K562 (cell line): ENCODE measurements around the gene SLC25A31. TPM values are rescaled to one million over a fixed set of nuclear protein-coding genes. Genes with fewer than 3 reads are reported as not detected.

Source experiments
- ATAC-seq: fragments of 200-7000 bp; cut with Tn5 transposase; 3 replicates; pipeline ENCODE4 v1.9.1; 2020; ENCODE audit warnings: moderate library complexity
- BruUV-seq: library from RNA; stranded (reverse); fragments of 400-500 nt; replicated peaks from 2 replicates; lab custom pipeline; 2021; lab: Mats Ljungman, UMichigan
- CTCF ChIA-PET: fragments of 300-600 bp; formaldehyde crosslinking; extraction: SDS; loops from one replicate; lab custom pipeline; 2021; ENCODE audit warnings: low intra/inter-chr PET ratio; lab: Yijun Ruan, JAX
- POLR2A ChIA-PET: fragments of 300-600, 350-650 bp; sonication (Branson Sonifier 250); formaldehyde crosslinking; extraction: SDS; loops from one replicate; lab custom pipeline; 2021; ENCODE audit warnings: antibody characterized with exemption, inconsistent platforms; lab: Yijun Ruan, JAX
- DNase-seq, 4 experiments: peaks; one replicate each; pipeline versions ENCODE4 v3.0.0 to v3.0.0-alpha.2; 2011 to 2018; ENCODE audit warnings: low spot score in 3 of 4, mixed read lengths in 3 of 4; ENCODE audit errors: extremely low read depth in 1 of 4
- FAIRE-seq: peaks from 2 replicates; lab custom pipeline; 2011; peaks lifted over from hg19 to GRCh38; lab: Jason Lieb, UNC
- H2AFZ ChIP-seq: 2 replicates; pipeline ENCODE4 v1.6.0; 2011; ENCODE audit warnings: low read depth, low read length, control low read depth, inconsistent platforms
- H3K27ac ChIP-seq: fragments of 200-600 bp; 3 replicates; pipeline ENCODE4 v1.8.0; 2011; ENCODE audit warnings: low read depth, mild to moderate bottlenecking, control low read depth, inconsistent platforms, low read length, moderate library complexity, mixed read lengths; ENCODE audit errors: extremely low read depth
- H3K27me3 ChIP-seq, 2 experiments: fragments of 300-600 bp in 1 of 2; 2 replicates in 1 of 2; 3 replicates in 1 of 2; pipeline versions ENCODE4 v1.6.0 to v1.8.0; 2011; ENCODE audit warnings: inconsistent platforms in 2 of 2, low read length in 2 of 2, mild to moderate bottlenecking in 1 of 2, mixed read lengths in 1 of 2, moderate library complexity in 1 of 2; ENCODE audit not compliant: control insufficient read depth in 2 of 2, insufficient read depth in 2 of 2
- H3K36me3 ChIP-seq: fragments of 300-600 bp; 3 replicates; pipeline ENCODE4 v1.8.0; 2011; ENCODE audit warnings: mild to moderate bottlenecking, low read length, inconsistent platforms; ENCODE audit not compliant: control insufficient read depth, insufficient read depth
- H3K4me1 ChIP-seq, 2 experiments: fragments of 200-600 bp in 1 of 2; replicated peaks in 1 of 2; 2 replicates in 1 of 2; 3 replicates in 1 of 2; pipeline versions ENCODE4 v1.5.1 to v1.8.0; 2011; ENCODE audit warnings: inconsistent platforms in 2 of 2, low read length in 2 of 2, mild to moderate bottlenecking in 1 of 2, mixed read lengths in 1 of 2, moderate library complexity in 1 of 2; ENCODE audit not compliant: control insufficient read depth in 2 of 2, insufficient read depth in 2 of 2
- H3K4me2 ChIP-seq: 2 replicates; pipeline ENCODE4 v1.6.1; 2011; ENCODE audit warnings: low read length, control low read depth, inconsistent platforms, mixed read lengths; ENCODE audit not compliant: insufficient read depth
- H3K4me3 ChIP-seq: fragments of 200-600 bp; sonication (generic), shearing (Covaris generic); 2 replicates; pipeline ENCODE4 v1.5.1; 2016; ENCODE audit warnings: control low read depth, inconsistent platforms
- H3K79me2 ChIP-seq: fragments of 200-600 bp; 3 replicates; pipeline ENCODE4 v1.8.0; 2011; ENCODE audit warnings: low read length, inconsistent platforms; ENCODE audit not compliant: control insufficient read depth, insufficient read depth
- H3K9ac ChIP-seq, 2 experiments: 2 replicates each; pipeline versions ENCODE4 v1.6.0 to v1.6.1; 2011; ENCODE audit warnings: low read depth in 2 of 2, low read length in 2 of 2, control low read depth in 1 of 2, inconsistent platforms in 1 of 2, mild to moderate bottlenecking in 1 of 2, mixed read lengths in 1 of 2; ENCODE audit not compliant: insufficient read depth in 1 of 2
- H3K9me1 ChIP-seq: one replicate; pipeline ENCODE4 v1.6.0; 2011; ENCODE audit warnings: inconsistent platforms, mild to moderate bottlenecking, low read length, moderate library complexity; ENCODE audit not compliant: control insufficient read depth, insufficient read depth
- H3K9me3 ChIP-seq: replicated peaks from 2 replicates; pipeline ENCODE4 v1.5.1; 2011; ENCODE audit warnings: low read depth, low read length, inconsistent platforms; ENCODE audit not compliant: control insufficient read depth, insufficient read depth
- H4K20me1 ChIP-seq: replicated peaks from 2 replicates; pipeline ENCODE4 v1.6.1; 2011; ENCODE audit warnings: low read length, inconsistent platforms, mixed read lengths; ENCODE audit not compliant: control insufficient read depth, insufficient read depth
- CCNT2 ChIP-seq: IDR thresholded peaks from 2 replicates; pipeline ENCODE4 v1.6.1; 2011; ENCODE audit warnings: borderline replicate concordance, low read depth, mild to moderate bottlenecking, moderate library complexity, mixed read lengths, low read length; ENCODE audit not compliant: insufficient read length; ENCODE audit errors: extremely low read depth
- HNRNPK ChIP-seq: fragments of 200-400 bp; formaldehyde crosslinking; IDR thresholded peaks from one replicate; pipeline ENCODE4 v1.6.1; 2018; ENCODE audit warnings: mild to moderate bottlenecking, low read depth, low read length; ENCODE audit not compliant: poor library complexity, severe bottlenecking
- JUNB ChIP-seq: fragments of 450-650 bp; formaldehyde crosslinking; conservative IDR thresholded peaks from 2 replicates; pipeline ENCODE4 v1.4.0; 2020; ENCODE audit warnings: mild to moderate bottlenecking
- KLF6 ChIP-seq: fragments of 250-450 bp; sonication (Bioruptor Pico); IDR thresholded peaks from 2 replicates; pipeline ENCODE4 v1.4.0; 2020; ENCODE audit warnings: mild to moderate bottlenecking, moderate library complexity, borderline replicate concordance
- MCM7 ChIP-seq, 2 experiments: fragments of 450-650 bp; IDR thresholded peaks; 2 replicates each; pipeline ENCODE4 v1.6.1; 2016 to 2018
- SRSF1 ChIP-seq: fragments of 200-400 bp; formaldehyde crosslinking; IDR thresholded peaks from 2 replicates; pipeline ENCODE4 v1.6.1; 2017; ENCODE audit warnings: mild to moderate bottlenecking, low read depth, low read length, moderate library complexity
- STAT5A ChIP-seq: IDR thresholded peaks from 2 replicates; pipeline ENCODE4 v1.6.1; 2012; ENCODE audit warnings: low read length, inconsistent platforms, borderline replicate concordance
- TAF15 ChIP-seq: fragments of 200-400 bp; formaldehyde crosslinking; IDR thresholded peaks from 2 replicates; pipeline ENCODE4 v1.6.1; 2017; ENCODE audit warnings: mild to moderate bottlenecking, low read depth, low read length, moderate library complexity
- ZBTB8A ChIP-seq: fragments of 450-650 bp; IDR thresholded peaks from 2 replicates; pipeline ENCODE4 v1.6.1; 2018; ENCODE audit warnings: mild to moderate bottlenecking, moderate library complexity; ENCODE audit not compliant: partially characterized antibody
- ZKSCAN8 ChIP-seq: fragments of 200-800 bp; sonication (Bioruptor generic); IDR thresholded peaks from 2 replicates; pipeline ENCODE4 v1.6.1; 2016; ENCODE audit warnings: missing genetic modification characterization, missing compliant biosample characterization
- ZNF212 ChIP-seq: fragments of 450-650 bp; formaldehyde crosslinking; IDR thresholded peaks from 2 replicates; pipeline ENCODE4 v1.4.0; 2020; ENCODE audit warnings: mild to moderate bottlenecking
- ZNF584 ChIP-seq: fragments of 200-800 bp; sonication (Bioruptor generic); IDR thresholded peaks from 2 replicates; pipeline ENCODE4 v1.6.1; 2016; ENCODE audit warnings: low read depth, mild to moderate bottlenecking, missing genetic modification characterization, missing compliant biosample characterization
- WGBS: fragments of 100-300 bp; shearing (Covaris generic); methylation state at CpG from one replicate; pipeline ENCODE4 v1.1.6; 2016; ENCODE audit warnings: low coverage, mixed read lengths; ENCODE audit not compliant: insufficient coverage; ENCODE audit errors: missing lambda C conversion rate; 5-methylcytosine and 5-hydroxymethylcytosine counted together
- in situ Hi-C: fragments of 300-500 bp; cut with MboI; formaldehyde crosslinking; loops from 4 replicates; pipeline ENCODE4 v1.15.0; 2018; ENCODE audit warnings: inconsistent platforms, mixed read lengths
- intact Hi-C: fragments of 100-400 bp; cut with micrococcal nuclease; formaldehyde crosslinking; loops from 2 replicates; pipeline ENCODE4 v1.14.2; 2022
- polyA plus RNA-seq, 8 experiments: library from polyadenylated mRNA; depleted of rRNA in 4 of 8; stranded (reverse) in 5 of 8; unstranded in 3 of 8; fragments of >200 nt; fragmentation: Nextera tagmentation in 2 of 8; fragmentation: Illumina TruSeq in 1 of 8; extraction: Ambion mirVana in 2 of 8; extraction: Trizol in 1 of 8; gene quantifications; 2 replicates each; pipeline versions ENCODE4 v1.2.1 to v1.2.3, GENCODE V29; 2011 to 2014; ENCODE audit warnings: inconsistent platforms in 1 of 8, missing spikeins in 1 of 8
- total RNA-seq, 7 experiments: library from RNA; depleted of rRNA in 6 of 7; stranded (reverse); fragments of >200 nt in 6 of 7; fragmentation: Illumina TruSeq in 2 of 7; extraction: Trizol in 2 of 7; gene quantifications; 2 replicates each; pipeline versions ENCODE4 v1.2.1 to v1.2.3, GENCODE V29; 2011 to 2021; ENCODE audit warnings: low replicate concordance in 1 of 7

The SLC25A31 gene
- total and polyA plus RNA-seq, 9 of the 15 experiments (the other 6 are each of a cell fraction or from before 2014, with no cell fraction given), result 0.07 TPM; not detected in 8

DNA sequence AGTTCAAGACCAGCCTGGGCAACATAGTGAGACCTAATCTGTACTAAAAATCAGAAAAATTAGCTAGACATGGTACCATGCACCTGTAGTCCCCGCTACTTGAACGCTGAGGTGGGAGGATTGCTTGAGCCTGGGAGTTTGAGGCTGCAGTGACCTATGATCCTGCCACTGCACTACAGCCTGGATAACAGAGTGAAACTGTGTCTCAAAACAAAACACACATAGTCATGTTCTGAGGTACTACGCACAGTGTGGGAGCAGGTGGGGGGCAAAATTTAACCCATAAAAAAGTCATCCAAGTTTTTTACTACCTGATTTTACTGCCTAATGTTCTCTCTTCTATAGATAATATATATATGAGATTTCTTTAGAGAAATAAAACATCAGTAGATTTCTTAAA, 80.4 kb downstream of the SLC25A31 start:
- H3K27me3 ChIP-seq, result no peaks in the 10 kb centered on the region
- BruUV-seq, result no TSS peak
- H3K36me3 ChIP-seq, result peaks cover 54% of the 10 kb centered on the region
- H3K27ac ChIP-seq, result no peak overlapping the region
- WGBS, result 94% methylated on average over 3 of the region's 3 CpGs
- TF ChIP-seq ZKSCAN8 (CRISPR knock-in tag) (no peak), CCNT2 (no peak), HNRNPK (no peak), ZBTB8A (no peak), STAT5A (no peak)
- in situ Hi-C loops (no loop called here), intact Hi-C loops (no loop called here)
- H2AFZ ChIP-seq, result no peak overlapping the region
- no peaks in the 10 kb centered on the region for H3K9me3 ChIP-seq
- H3K9ac ChIP-seq, result no peak overlapping the region
- no peaks in the 10 kb centered on the region for H3K79me2 ChIP-seq
- DNase-seq (no peak), ATAC-seq (peak; percentile 54), FAIRE-seq (peak; percentile 15)
- H3K4me1 ChIP-seq, result no peaks in the 10 kb centered on the region
- no peak overlapping the region for H3K4me2 ChIP-seq
- no peaks in the 10 kb centered on the region for H3K9me1 ChIP-seq
- POLR2A ChIA-PET, result no interaction called here
- no peaks in the 10 kb centered on the region for H4K20me1 ChIP-seq
- CTCF ChIA-PET, result no interaction called here
- no peak overlapping the region for H3K4me3 ChIP-seq

- Histone ChIP-seq H3K27me3 (no peaks in the 10 kb centered on the region), H3K36me3 (peaks cover 52% of the 10 kb centered on the region; the same call in 2 of the 3 replicates), H3K9ac (no peak overlapping the region), H3K27ac (no peak overlapping the region), H2AFZ (no peak overlapping the region), H3K4me3 (no peak overlapping the region), H3K4me1 (no peaks in the 10 kb centered on the region), H3K79me2 (no peaks in the 10 kb centered on the region), H3K4me2 (no peak overlapping the region), H3K9me1 (no peaks in the 10 kb centered on the region), H4K20me1 (no peaks in the 10 kb centered on the region), H3K9me3 (no peaks in the 10 kb centered on the region)
- no peak for FAIRE-seq
- in situ Hi-C loops, result no loop called here
- ChIA-PET CTCF (no interaction called here), POLR2A (no interaction called here)
- intact Hi-C loops, result no loop called here
- 42% methylated on average over 2 of the region's 2 CpGs for WGBS
- BruUV-seq, result no TSS peak
- no peak for ATAC-seq
- no peak for DNase-seq
- TF ChIP-seq TAF15, result no peak
- no peak for TF ChIP-seq ZNF212 (CRISPR knock-in tag)
- TF ChIP-seq KLF6 (CRISPR knock-in tag), result no peak
- no peak for TF ChIP-seq MCM7 (IDR thresholded peaks at IDR 0.05)
- no peak for TF ChIP-seq SRSF1
- TF ChIP-seq ZNF584 (CRISPR knock-in tag), result no peak
- TF ChIP-seq JUNB (CRISPR knock-in tag), result no peak
These were observed 92.2 kb downstream of the SLC25A31 start for GRCh38 chr4:127822430-127822829.
